HL-60 (cell line): ENCODE results near the gene SPTSSB.
A peak's percentile ranks its signal among the peaks of the same experiment; 100 is the strongest.

ENCODE experiments used
- DNase-seq, 2 experiments: peaks; one replicate each; pipeline ENCODE4 v3.0.0-alpha.2; 2010 to 2020; ENCODE audit warnings: low read depth in 1 of 2, low spot score in 1 of 2
- H3K27ac ChIP-seq: fragments of 250-450 bp; sonication (Bioruptor Pico); replicated peaks from 2 replicates; pipeline ENCODE4 v1.5.1; 2020; ENCODE audit warnings: mild to moderate bottlenecking, moderate library complexity
- H3K27me3 ChIP-seq: fragments of 250-450 bp; sonication (Bioruptor Pico); 2 replicates; pipeline ENCODE4 v1.5.1; 2021; ENCODE audit warnings: mild to moderate bottlenecking, moderate library complexity; ENCODE audit not compliant: insufficient read depth, poor library complexity, severe bottlenecking
- H3K4me3 ChIP-seq: replicated peaks from 2 replicates; pipeline ENCODE4 v1.5.1; 2011; ENCODE audit warnings: mild to moderate bottlenecking, control low read depth, low read length; ENCODE audit not compliant: insufficient read depth
- CTCF ChIP-seq: IDR thresholded peaks from one replicate; pipeline ENCODE4 v1.5.1; 2011; ENCODE audit warnings: low read length, control low read depth, inconsistent platforms; ENCODE audit not compliant: insufficient read depth
- GABPA ChIP-seq: IDR thresholded peaks from 2 replicates; pipeline ENCODE4 v1.6.1; 2012; ENCODE audit warnings: low read depth
- POLR2AphosphoS5 ChIP-seq: IDR thresholded peaks from 2 replicates; pipeline ENCODE4 v1.6.1; 2012; ENCODE audit warnings: low read depth
- REST ChIP-seq: IDR thresholded peaks from 2 replicates; pipeline ENCODE4 v1.6.1; 2012; ENCODE audit warnings: low read depth; ENCODE audit not compliant: insufficient replicate concordance
- SPI1 ChIP-seq: IDR thresholded peaks from 2 replicates; pipeline ENCODE4 v1.6.1; 2012; ENCODE audit warnings: low read depth, mild to moderate bottlenecking, borderline replicate concordance

SPTSSB gene

GRCh38 chr3:161386991-161387770 is 15.9 kb upstream of the SPTSSB start:
- no peak for DNase-seq
- Histone ChIP-seq H3K4me3 (no peak overlapping the region), H3K27me3 (no peaks in the 10 kb centered on the region), H3K27ac (no peak overlapping the region)
- no peak for TF ChIP-seq GABPA
- no peak for TF ChIP-seq REST

GRCh38 chr3:161372321-161373260 is 1.3 kb upstream of the SPTSSB start:
- peak overlapping the region; percentile 29 for H3K4me3 ChIP-seq
- no peak for TF ChIP-seq SPI1
- no peak for TF ChIP-seq REST
- no peak for TF ChIP-seq POLR2AphosphoS5
- peaks cover 50% of the 10 kb centered on the region for H3K27me3 ChIP-seq
- no peak for DNase-seq
- no peak overlapping the region for H3K27ac ChIP-seq

- TF ChIP-seq CTCF (no peak), REST (no peak), POLR2AphosphoS5 (no peak), SPI1 (no peak), GABPA (no peak)
- no peak overlapping the region for H3K4me3 ChIP-seq
- DNase-seq, result no peak
- peaks cover 42% of the 10 kb centered on the region for H3K27me3 ChIP-seq
- H3K27ac ChIP-seq, result no peak overlapping the region
Measured at GRCh38 chr3:161369531-161369930, 1.8 kb downstream of the SPTSSB start.

- Histone ChIP-seq H3K27me3 (peaks cover 18% of the 10 kb centered on the region), H3K4me3 (no peak overlapping the region), H3K27ac (no peak overlapping the region)
- DNase-seq, result no peak
- TF ChIP-seq GABPA (no peak), POLR2AphosphoS5 (no peak), REST (no peak), SPI1 (no peak), CTCF (no peak)
Measured at GRCh38 chr3:161366094-161366493, 5.2 kb downstream of the SPTSSB start.
